RCC 7860 (cell line): ENCODE measurements around the gene MDFI.

Source experiments
- DNase-seq: peaks from one replicate; pipeline ENCODE4 v3.0.0-alpha.2; 2015; ENCODE audit warnings: low spot score
- FAIRE-seq: peaks from 2 replicates; lab custom pipeline; 2012; peaks lifted over from hg19 to GRCh38; lab: Jason Lieb, UNC

The MDFI gene

GRCh38 chr6:41684311-41685180 is 46.3 kb downstream of the MDFI start:
- no peak for FAIRE-seq
- DNase-seq: no peak

- FAIRE-seq: no peak
- DNase-seq: no peak
These were observed 47.5 kb downstream of the MDFI start for GRCh38 chr6:41685641-41686380.

- FAIRE-seq (no peak), DNase-seq (no peak)
These were observed 49.4 kb downstream of the MDFI start for GRCh38 chr6:41687501-41688175.

- FAIRE-seq (no peak), DNase-seq (no peak)
These were observed 50.1 kb downstream of the MDFI start for GRCh38 chr6:41688256-41688965.

GRCh38 chr6:41689171-41690008 is 51.1 kb downstream of the MDFI start:
- DNase-seq (no peak), FAIRE-seq (no peak)

GRCh38 chr6:41690541-41691330 is 52.5 kb downstream of the MDFI start:
- no peak for FAIRE-seq

GRCh38 chr6:41691426-41692079 is 53.3 kb downstream of the MDFI start:
- FAIRE-seq (no peak), DNase-seq (no peak)

More at GRCh38 chr6:41690541-41691330, 52.5 kb downstream of the MDFI start:
- DNase-seq: no peak

GRCh38 chr6:41692080-41692675 is 53.9 kb downstream of the MDFI start:
- FAIRE-seq (no peak), DNase-seq (no peak)

- FAIRE-seq (no peak), DNase-seq (no peak)
These were observed 54.5 kb downstream of the MDFI start for GRCh38 chr6:41692730-41693129.

- FAIRE-seq (no peak), DNase-seq (no peak)
These were observed 55.3 kb downstream of the MDFI start for GRCh38 chr6:41693281-41694240.

- DNase-seq: no peak
- FAIRE-seq: no peak
These were observed 56.7 kb downstream of the MDFI start for GRCh38 chr6:41694815-41695526.

GRCh38 chr6:41695825-41696224 is 57.6 kb downstream of the MDFI start:
- DNase-seq (no peak), FAIRE-seq (no peak)

GRCh38 chr6:41696788-41697187 is 58.5 kb downstream of the MDFI start:
- no peak for DNase-seq
- FAIRE-seq: no peak

GRCh38 chr6:41697861-41698781 is 59.9 kb downstream of the MDFI start:
- no peak for DNase-seq

GRCh38 chr6:41699063-41699462 is 60.8 kb downstream of the MDFI start:
- FAIRE-seq: no peak

More at GRCh38 chr6:41697861-41698781, 59.9 kb downstream of the MDFI start:
- FAIRE-seq: no peak

More at GRCh38 chr6:41699063-41699462, 60.8 kb downstream of the MDFI start:
- DNase-seq: no peak
